IMR-90 (cell line): Measurements from ENCODE around the gene ESAM. TPM values are rescaled to one million over a fixed set of nuclear protein-coding genes. Genes with fewer than 3 reads are reported as not detected.

Experiments used
- ATAC-seq: fragments of 200-7000 bp; cut with Tn5 transposase; 2 replicates; pipeline ENCODE4 v1.9.1; 2020; ENCODE audit warnings: low read depth, mild to moderate bottlenecking, moderate library complexity
- BruUV-seq: library from RNA; stranded (reverse); fragments of 400-500 nt; replicated peaks from 2 replicates; lab custom pipeline; 2021; lab: Mats Ljungman, UMichigan
- CTCF ChIA-PET: fragments of 300-600 bp; formaldehyde crosslinking; extraction: SDS; loops from one replicate; lab custom pipeline; 2021; ENCODE audit warnings: antibody characterized with exemption; lab: Yijun Ruan, JAX
- POLR2A ChIA-PET: fragments of 300-600 bp; sonication (Branson Sonifier 250); formaldehyde crosslinking; loops from one replicate; lab custom pipeline; 2022; ENCODE audit warnings: antibody characterized with exemption; ENCODE audit not compliant: unreplicated experiment; lab: Charles Lee
- DNase-seq: peaks from one replicate; pipeline ENCODE4 v3.0.0; 2013
- H2AFZ ChIP-seq: replicated peaks from 2 replicates; pipeline ENCODE3; 2013; ENCODE audit warnings: low read length, mild to moderate bottlenecking; ENCODE audit not compliant: poor library complexity
- H2AK5ac ChIP-seq: 2 replicates; pipeline ENCODE4 v1.6.1; 2013; ENCODE audit warnings: low read depth, low read length, inconsistent platforms
- H2AK9ac ChIP-seq: replicated peaks from 2 replicates; pipeline ENCODE3; 2013; ENCODE audit warnings: mild to moderate bottlenecking, low read depth, low read length, moderate library complexity; ENCODE audit not compliant: poor library complexity
- H2BK120ac ChIP-seq: 2 replicates; pipeline ENCODE4 v1.6.1; 2013; ENCODE audit warnings: low read depth, low read length, inconsistent platforms
- H2BK15ac ChIP-seq: 3 replicates; pipeline ENCODE4 v1.6.1; 2013; ENCODE audit warnings: low read depth, low read length, inconsistent platforms
- H2BK20ac ChIP-seq: 2 replicates; pipeline ENCODE4 v1.6.1; 2013; ENCODE audit warnings: low read depth, mild to moderate bottlenecking, inconsistent platforms, low read length, moderate library complexity
- H2BK5ac ChIP-seq: 2 replicates; pipeline ENCODE4 v1.6.1; 2013; ENCODE audit warnings: mild to moderate bottlenecking, low read depth, low read length, inconsistent platforms; ENCODE audit not compliant: poor library complexity, severe bottlenecking
- H3K14ac ChIP-seq: replicated peaks from 2 replicates; pipeline ENCODE4 v1.6.1; 2013; ENCODE audit warnings: low read depth, low read length, inconsistent platforms
- H3K18ac ChIP-seq: 2 replicates; pipeline ENCODE4 v1.6.1; 2013; ENCODE audit warnings: low read depth, low read length, control low read depth
- H3K23ac ChIP-seq: 2 replicates; pipeline ENCODE4 v1.6.1; 2013; ENCODE audit warnings: low read depth, low read length, inconsistent platforms
- H3K27ac ChIP-seq: 2 replicates; pipeline ENCODE4 v1.5.1; 2013; ENCODE audit warnings: mild to moderate bottlenecking, control low read depth, low read length; ENCODE audit not compliant: insufficient read depth
- H3K27me3 ChIP-seq: 2 replicates; pipeline ENCODE4 v1.6.1; 2013; ENCODE audit warnings: low read length; ENCODE audit not compliant: control insufficient read depth, insufficient read depth
- H3K36me3 ChIP-seq: 2 replicates; pipeline ENCODE4 v1.6.1; 2013; ENCODE audit warnings: low read length, mixed read lengths; ENCODE audit not compliant: control insufficient read depth, insufficient read depth
- H3K4ac ChIP-seq: 2 replicates; pipeline ENCODE4 v1.6.1; 2013; ENCODE audit warnings: low read depth, low read length, inconsistent platforms
- H3K4me1 ChIP-seq: 2 replicates; pipeline ENCODE4 v1.6.1; 2013; ENCODE audit warnings: low read length, mixed read lengths; ENCODE audit not compliant: control insufficient read depth, insufficient read depth
- H3K4me2 ChIP-seq: 2 replicates; pipeline ENCODE4 v1.6.1; 2013; ENCODE audit warnings: low read depth, mild to moderate bottlenecking, control low read depth, low read length, moderate library complexity
- H3K4me3 ChIP-seq: 2 replicates; pipeline ENCODE4 v1.5.1; 2013; ENCODE audit warnings: low read depth, mild to moderate bottlenecking, control low read depth, low read length, moderate library complexity; ENCODE audit not compliant: insufficient read depth
- H3K56ac ChIP-seq: 2 replicates; pipeline ENCODE4 v1.6.1; 2013; ENCODE audit warnings: low read length, inconsistent platforms; ENCODE audit not compliant: insufficient read depth; ENCODE audit errors: extremely low read depth
- H3K79me1 ChIP-seq, 2 experiments: 2 replicates each; pipeline ENCODE4 v1.6.1; 2013; ENCODE audit warnings: low read length in 2 of 2, inconsistent platforms in 1 of 2, low read depth in 1 of 2
- H3K9ac ChIP-seq: 2 replicates; pipeline ENCODE4 v1.6.1; 2013; ENCODE audit warnings: low read depth, low read length, control low read depth
- H3K9me1 ChIP-seq: 2 replicates; pipeline ENCODE4 v1.6.1; 2013; ENCODE audit warnings: low read length, inconsistent platforms; ENCODE audit not compliant: insufficient read depth
- H3K9me3 ChIP-seq: 2 replicates; pipeline ENCODE4 v1.6.1; 2013; ENCODE audit warnings: low read length; ENCODE audit not compliant: control insufficient read depth, insufficient read depth
- H4K20me1 ChIP-seq: 2 replicates; pipeline ENCODE4 v1.6.1; 2013; ENCODE audit warnings: low read length, inconsistent platforms; ENCODE audit not compliant: insufficient read depth
- H4K5ac ChIP-seq: 2 replicates; pipeline ENCODE4 v1.6.1; 2013; ENCODE audit warnings: mild to moderate bottlenecking, low read depth, low read length, control low read depth
- H4K8ac ChIP-seq, 2 experiments: 2 replicates each; pipeline ENCODE4 v1.6.1; 2013; ENCODE audit warnings: low read depth in 2 of 2, low read length in 2 of 2, control low read depth in 1 of 2, inconsistent platforms in 1 of 2
- H4K91ac ChIP-seq: 2 replicates; pipeline ENCODE4 v1.6.1; 2013; ENCODE audit warnings: low read depth, low read length, inconsistent platforms; ENCODE audit not compliant: insufficient read depth
- BHLHE40 ChIP-seq: fragments of 150-350 bp; IDR thresholded peaks from 2 replicates; pipeline ENCODE4 v1.6.1; 2016; ENCODE audit warnings: mild to moderate bottlenecking, low read depth, low read length
- CEBPB ChIP-seq: IDR thresholded peaks from 2 replicates; pipeline ENCODE4 v1.6.1; 2012; ENCODE audit warnings: low read depth, low read length, improper control_type of control experiment
- ELK1 ChIP-seq: fragments of 150-350 bp; IDR thresholded peaks from 2 replicates; pipeline ENCODE4 v1.6.1; 2016; ENCODE audit warnings: low read depth, mild to moderate bottlenecking, low read length, moderate library complexity, borderline replicate concordance
- FOS ChIP-seq: fragments of 150-350 bp; IDR thresholded peaks from 2 replicates; pipeline ENCODE4 v1.6.1; 2016; ENCODE audit warnings: low read depth, low read length
- RAD21 ChIP-seq: IDR thresholded peaks from 2 replicates; pipeline ENCODE4 v1.6.1; 2012; ENCODE audit warnings: low read length, improper control_type of control experiment
- RCOR1 ChIP-seq: IDR thresholded peaks from 2 replicates; pipeline ENCODE4 v1.6.1; 2012; ENCODE audit warnings: mild to moderate bottlenecking, low read length, improper control_type of control experiment; ENCODE audit not compliant: insufficient replicate concordance
- USF2 ChIP-seq: fragments of 150-350 bp; IDR thresholded peaks from 2 replicates; pipeline ENCODE4 v1.6.1; 2017; ENCODE audit warnings: mild to moderate bottlenecking, antibody characterized with exemption, low read length, low read depth
- WGBS, 2 experiments: methylation state at CpG; one replicate each; pipeline versions ENCODE4 v1.1.5 to v1.1.7; 2013; ENCODE audit warnings: missing lambda C conversion rate in 2 of 2; ENCODE audit not compliant: insufficient read length in 1 of 2; ENCODE audit errors: extremely low coverage in 2 of 2; 5-methylcytosine and 5-hydroxymethylcytosine counted together
- dilution Hi-C: fragments of 300-500 bp; cut with HindIII; formaldehyde crosslinking; loops from one replicate; pipeline ENCODE4 v1.14.3; 2018; ENCODE audit warnings: low sequenced_read_pairs; ENCODE audit not compliant: unreplicated experiment
- in situ Hi-C: fragments of 300-500 bp; cut with MboI; formaldehyde crosslinking; loops from 3 replicates; pipeline ENCODE4 v1.14.3; 2019; ENCODE audit warnings: low sequenced_read_pairs, inconsistent platforms, mixed read lengths
- intact Hi-C: fragments of 100-400 bp; cut with micrococcal nuclease; formaldehyde crosslinking; loops from 2 replicates; pipeline ENCODE4 v1.10.0; 2022
- polyA plus RNA-seq, 3 experiments: library from polyadenylated mRNA; depleted of rRNA; stranded (reverse); fragments of >200 nt; gene quantifications; 2 replicates each; pipeline ENCODE4 v1.2.3, GENCODE V29; 2012; ENCODE audit warnings: low replicate concordance in 1 of 3
- total RNA-seq: library from RNA; depleted of rRNA; stranded (reverse); fragments of >200 nt; gene quantifications from 2 replicates; pipeline ENCODE4 v1.2.3, GENCODE V29; 2012

Gene ESAM
- total and polyA plus RNA-seq, 2 of the 4 experiments (the other 2 are of a cell fraction), result under 0.01 to 0.12 TPM

- Histone ChIP-seq H3K9me3 (no peaks in the 10 kb centered on the region), H4K8ac (no peak overlapping the region), H3K18ac (no peak overlapping the region), H4K20me1 (no peaks in the 10 kb centered on the region), H2BK15ac (no peak overlapping the region), H2AK9ac (peak overlapping the region; percentile 5), H3K36me3 (no peaks in the 10 kb centered on the region), H3K9ac (no peak overlapping the region), H3K4me1 (no peaks in the 10 kb centered on the region), H4K5ac (no peak overlapping the region), H3K27ac (no peak overlapping the region), H3K9me1 (no peaks in the 10 kb centered on the region), H4K91ac (no peak overlapping the region), H3K56ac (no peak overlapping the region), H3K4me2 (no peak overlapping the region), H2AFZ (peak overlapping the region; percentile 27), H2AK5ac (no peak overlapping the region), H3K27me3 (peaks cover 3% of the 10 kb centered on the region), H2BK5ac (no peak overlapping the region), H3K4me3 (no peak overlapping the region), H2BK120ac (no peak overlapping the region), H3K23ac (no peak overlapping the region), H3K79me1 (no peaks in the 10 kb centered on the region), H2BK20ac (no peak overlapping the region), H3K4ac (no peak overlapping the region), H3K14ac (no peak overlapping the region)
- ATAC-seq (no peak), DNase-seq (no peak)
- dilution Hi-C loops (no loop called here), in situ Hi-C loops (loop anchor here (25.0 kb wide), 1 partner anchor 395 kb away; the partner anchor contains the start of gene OR8B4), intact Hi-C loops (no loop called here)
- POLR2A ChIA-PET, result no interaction called here
- WGBS, 2 experiments, result 57% methylated on average over 2 of the region's 6 CpGs; no CpG with 5 or more reads in 1 of the 2 experiments
- BruUV-seq, result no TSS peak
- CTCF ChIA-PET, result no interaction called here
- no peak for TF ChIP-seq RCOR1
- no peak for TF ChIP-seq CEBPB
- no peak for TF ChIP-seq RAD21
- TF ChIP-seq FOS, result no peak
- no peak for TF ChIP-seq USF2
- TF ChIP-seq BHLHE40, result no peak
- TF ChIP-seq ELK1, result no peak
Measured at GRCh38 chr11:124807660-124808270, 45.7 kb upstream of the ESAM start.
